Measurements from ENCODE around the gene ZNF654.
"Not testable (repeated sequence)": the region's sequence is repeated elsewhere in the genome, so short reads cannot be mapped to it uniquely, and the experiment has no call there.

Gene ZNF654

GRCh38 chr3:88112289-88112688 lies 53.2 kb downstream of the ZNF654 start:
- Histone ChIP-seq H3K4me1 (ENCODE audit: low read depth, poor library complexity, severe bottlenecking) (no peaks in the 10 kb centered on the region), H4K20me1 (ENCODE audit: insufficient read depth) (no peaks in the 10 kb centered on the region), H3K4me3 (IDR thresholded peaks at IDR 0.05; ENCODE audit: insufficient read depth, low read depth, low read length) (no peak overlapping the region), H3K9ac (no peak overlapping the region), H2AFZ (ENCODE audit: low read depth) (no peak overlapping the region), H3K36me3 (ENCODE audit: insufficient read depth) (no peaks in the 10 kb centered on the region), H3K27ac (no peak overlapping the region), H3K79me2 (ENCODE audit: insufficient read depth, low read depth) (no peaks in the 10 kb centered on the region), H3K27me3 (ENCODE audit: insufficient read depth, low read depth) (no peaks in the 10 kb centered on the region), H3K4me2 (no peak overlapping the region)
- TF ChIP-seq CTCF (conservative IDR thresholded peaks at IDR 0.05; ENCODE audit: low read depth, low read length) = no peak

GRCh38 chr3:88113311-88114162 lies 54.5 kb downstream of the ZNF654 start:
- Histone ChIP-seq H3K4me3 (IDR thresholded peaks at IDR 0.05; ENCODE audit: insufficient read depth, low read depth, low read length) (no peak overlapping the region), H3K36me3 (ENCODE audit: insufficient read depth) (no peaks in the 10 kb centered on the region), H2AFZ (ENCODE audit: low read depth) (no peak overlapping the region), H3K27me3 (ENCODE audit: insufficient read depth, low read depth) (no peaks in the 10 kb centered on the region), H3K4me1 (ENCODE audit: low read depth, poor library complexity, severe bottlenecking) (no peaks in the 10 kb centered on the region), H3K79me2 (ENCODE audit: insufficient read depth, low read depth) (no peaks in the 10 kb centered on the region), H3K4me2 (no peak overlapping the region), H4K20me1 (ENCODE audit: insufficient read depth) (no peaks in the 10 kb centered on the region), H3K27ac (no peak overlapping the region), H3K9ac (no peak overlapping the region)
- peak; percentile 66 for TF ChIP-seq CTCF (conservative IDR thresholded peaks at IDR 0.05; ENCODE audit: low read depth, low read length)

- no peaks in the 10 kb centered on the region for H3K36me3 ChIP-seq (ENCODE audit: insufficient read depth)
- no peaks in the 10 kb centered on the region for H3K79me2 ChIP-seq (ENCODE audit: insufficient read depth, low read depth)
- no peak overlapping the region for H3K9ac ChIP-seq
- no peak for TF ChIP-seq CTCF (conservative IDR thresholded peaks at IDR 0.05; ENCODE audit: low read depth, low read length)
- no peak overlapping the region for H3K4me3 ChIP-seq (IDR thresholded peaks at IDR 0.05; ENCODE audit: insufficient read depth, low read depth, low read length)
- H3K4me1 ChIP-seq (ENCODE audit: low read depth, poor library complexity, severe bottlenecking) = no peaks in the 10 kb centered on the region
- H3K27ac ChIP-seq = no peak overlapping the region
- no peak overlapping the region for H2AFZ ChIP-seq (ENCODE audit: low read depth)
- no peaks in the 10 kb centered on the region for H3K27me3 ChIP-seq (ENCODE audit: insufficient read depth, low read depth)
- H4K20me1 ChIP-seq (ENCODE audit: insufficient read depth) = no peaks in the 10 kb centered on the region
- no peak overlapping the region for H3K4me2 ChIP-seq
Observed at GRCh38 chr3:88114878-88115549, 56.0 kb downstream of the ZNF654 start.

GRCh38 chr3:88117683-88118082 lies 58.6 kb downstream of the ZNF654 start:
- no peaks in the 10 kb centered on the region for H3K4me1 ChIP-seq (ENCODE audit: low read depth, poor library complexity, severe bottlenecking)
- no peaks in the 10 kb centered on the region for H3K27me3 ChIP-seq (ENCODE audit: insufficient read depth, low read depth)
- no peak overlapping the region for H3K27ac ChIP-seq
- no peak for TF ChIP-seq CTCF (conservative IDR thresholded peaks at IDR 0.05; ENCODE audit: low read depth, low read length)
- H2AFZ ChIP-seq (ENCODE audit: low read depth) = no peak overlapping the region
- H4K20me1 ChIP-seq (ENCODE audit: insufficient read depth) = no peaks in the 10 kb centered on the region
- no peak overlapping the region for H3K4me2 ChIP-seq
- H3K9ac ChIP-seq = no peak overlapping the region
- no peaks in the 10 kb centered on the region for H3K36me3 ChIP-seq (ENCODE audit: insufficient read depth)
- no peak overlapping the region for H3K4me3 ChIP-seq (IDR thresholded peaks at IDR 0.05; ENCODE audit: insufficient read depth, low read depth, low read length)
- no peaks in the 10 kb centered on the region for H3K79me2 ChIP-seq (ENCODE audit: insufficient read depth, low read depth)

- H2AFZ ChIP-seq (ENCODE audit: low read depth); H3K4me2 ChIP-seq; H3K27me3 ChIP-seq (ENCODE audit: insufficient read depth, low read depth); H3K9ac ChIP-seq; H3K27ac ChIP-seq; H4K20me1 ChIP-seq (ENCODE audit: insufficient read depth); H3K36me3 ChIP-seq (ENCODE audit: insufficient read depth); H3K4me1 ChIP-seq (ENCODE audit: low read depth, poor library complexity, severe bottlenecking); H3K79me2 ChIP-seq (ENCODE audit: insufficient read depth, low read depth); H3K4me3 ChIP-seq (IDR thresholded peaks at IDR 0.05; ENCODE audit: insufficient read depth, low read depth, low read length): not testable (repeated sequence)
Observed at GRCh38 chr3:88118603-88119002, 59.5 kb downstream of the ZNF654 start.
